Measurements from ENCODE around the gene FRMD8.
A peak's percentile ranks its signal among the peaks of the same experiment; 100 is the strongest.

The FRMD8 gene, protein sequence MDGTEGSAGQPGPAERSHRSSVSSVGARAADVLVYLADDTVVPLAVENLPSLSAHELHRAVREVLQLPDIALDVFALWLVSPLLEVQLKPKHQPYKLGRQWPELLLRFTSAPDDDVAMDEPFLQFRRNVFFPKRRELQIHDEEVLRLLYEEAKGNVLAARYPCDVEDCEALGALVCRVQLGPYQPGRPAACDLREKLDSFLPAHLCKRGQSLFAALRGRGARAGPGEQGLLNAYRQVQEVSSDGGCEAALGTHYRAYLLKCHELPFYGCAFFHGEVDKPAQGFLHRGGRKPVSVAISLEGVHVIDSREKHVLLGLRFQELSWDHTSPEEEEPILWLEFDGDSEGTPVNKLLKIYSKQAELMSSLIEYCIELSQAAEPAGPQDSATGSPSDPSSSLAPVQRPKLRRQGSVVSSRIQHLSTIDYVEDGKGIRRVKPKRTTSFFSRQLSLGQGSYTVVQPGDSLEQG

DNA sequence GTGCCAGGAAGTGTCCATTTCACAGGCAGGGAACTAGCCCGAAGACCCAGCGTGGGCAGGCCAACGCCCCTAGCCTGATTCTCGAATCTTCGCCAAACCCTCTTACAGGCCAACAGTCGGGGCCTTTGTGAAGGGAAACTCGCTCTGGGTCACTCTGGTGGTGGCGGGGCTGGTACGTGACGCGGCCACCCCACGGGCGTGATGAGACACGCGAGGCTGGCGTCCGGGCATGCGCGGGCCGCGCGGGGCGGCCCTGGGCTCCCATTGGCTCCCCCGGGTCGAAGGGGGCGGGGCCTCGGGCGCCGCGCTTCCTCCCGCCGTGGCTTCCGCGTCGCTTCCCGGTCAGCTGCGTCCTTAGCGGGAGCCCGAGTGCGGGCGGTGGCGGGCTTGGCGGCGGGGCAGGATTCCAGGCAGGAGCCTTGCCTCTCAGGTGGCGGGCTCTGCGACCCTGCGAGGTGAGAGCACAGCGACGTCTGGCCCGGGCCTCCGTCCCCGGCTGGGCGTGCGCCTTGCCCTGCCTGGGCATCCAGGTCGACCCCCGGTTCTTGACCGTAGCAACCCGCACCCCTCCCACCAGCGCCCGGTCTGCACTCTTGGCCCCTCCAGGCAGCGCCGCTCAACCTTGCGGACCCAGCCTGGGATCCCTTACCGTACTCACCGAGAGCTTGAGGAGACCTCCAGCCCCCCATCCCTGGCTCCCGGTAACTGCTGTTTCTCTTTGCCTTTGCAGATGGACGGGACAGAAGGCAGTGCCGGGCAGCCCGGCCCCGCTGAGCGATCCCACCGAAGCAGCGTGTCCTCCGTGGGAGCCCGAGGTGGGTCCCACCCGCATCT, at the start of gene FRMD8:
FRMD8 (plus strand) TSS at position 331 of the 834 bp plus-strand sequence; CDS start at position 731, 400 bp downstream.
- DNase-seq: peak; percentile 89

DNA sequence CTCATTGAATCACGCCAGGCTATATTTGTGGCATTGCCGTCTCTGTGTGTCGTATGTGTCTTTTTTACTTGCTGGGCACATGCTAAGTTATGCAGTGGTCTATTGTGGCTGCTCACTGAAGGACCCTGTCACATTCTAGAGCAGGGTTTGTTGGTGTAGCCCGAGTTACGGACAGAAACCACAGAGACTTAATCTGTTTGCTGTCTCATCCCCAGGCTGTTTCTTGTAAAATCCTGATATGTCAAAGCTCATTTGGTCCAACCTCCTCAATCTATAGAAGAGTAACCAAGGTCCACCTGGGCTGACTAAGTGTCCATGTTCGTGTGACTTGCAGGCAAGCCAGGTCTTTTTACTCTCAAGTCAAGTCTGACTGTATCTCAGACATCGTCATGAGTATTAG, 47.8 kb upstream of the FRMD8 start:
- DNase-seq: no peak

DNA sequence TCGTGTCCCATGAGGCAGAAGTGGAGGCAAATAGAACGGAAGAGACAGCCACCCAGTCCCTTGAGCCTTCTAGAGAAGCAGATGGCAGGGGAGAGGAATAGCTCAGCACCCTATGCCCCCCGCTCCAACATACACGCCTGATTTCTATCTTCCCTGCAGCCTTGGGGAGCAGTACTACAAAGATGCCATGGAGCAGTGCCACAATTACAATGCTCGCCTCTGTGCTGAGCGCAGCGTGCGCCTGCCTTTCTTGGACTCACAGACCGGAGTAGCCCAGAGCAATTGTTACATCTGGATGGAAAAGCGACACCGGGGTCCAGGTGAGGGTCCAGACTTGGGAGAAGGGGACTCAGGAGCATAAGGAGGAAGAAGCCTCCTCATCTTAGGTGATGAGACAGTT, 46.2 kb upstream of the FRMD8 start:
- no peak for DNase-seq

DNA sequence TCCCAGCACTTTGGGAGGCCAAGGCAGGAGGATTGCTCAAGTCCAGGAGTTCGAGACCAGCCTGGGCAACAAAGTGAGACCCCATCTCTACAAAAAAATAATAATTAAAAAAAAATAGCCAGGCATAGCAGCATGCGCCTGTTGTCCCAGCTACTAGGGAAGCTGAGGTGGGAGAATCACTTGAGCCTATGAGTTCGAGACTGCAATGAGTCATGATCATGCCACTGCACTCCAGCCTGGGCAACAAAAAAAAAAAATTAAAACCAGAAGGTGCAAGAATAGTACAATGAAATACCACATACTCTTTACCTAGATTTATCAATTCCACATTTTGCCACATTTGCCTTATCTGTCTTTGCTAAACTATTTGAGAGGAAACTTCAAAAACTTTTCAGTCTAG, 44.6 kb upstream of the FRMD8 start:
- no peak for DNase-seq

DNA sequence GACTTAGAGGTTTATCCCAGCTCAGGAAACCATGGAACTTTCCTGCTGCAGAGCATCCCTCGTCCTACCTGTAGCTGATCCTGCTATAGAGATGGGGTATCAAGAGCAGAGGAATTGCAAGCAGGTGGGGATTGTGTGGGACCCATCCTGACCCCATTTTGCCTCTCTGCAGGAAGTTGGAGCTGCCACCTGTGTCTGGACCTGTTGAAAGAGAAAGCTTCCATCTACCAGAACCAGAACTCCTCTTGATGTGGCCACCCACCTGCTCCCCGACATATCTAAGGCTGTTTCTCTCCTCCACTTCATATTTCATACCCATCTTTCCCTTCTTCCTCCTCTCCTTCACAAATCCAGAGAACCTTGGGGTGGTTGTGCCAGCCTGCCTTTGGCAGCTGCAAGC, 34.9 kb upstream of the FRMD8 start:
- no peak for DNase-seq

DNA sequence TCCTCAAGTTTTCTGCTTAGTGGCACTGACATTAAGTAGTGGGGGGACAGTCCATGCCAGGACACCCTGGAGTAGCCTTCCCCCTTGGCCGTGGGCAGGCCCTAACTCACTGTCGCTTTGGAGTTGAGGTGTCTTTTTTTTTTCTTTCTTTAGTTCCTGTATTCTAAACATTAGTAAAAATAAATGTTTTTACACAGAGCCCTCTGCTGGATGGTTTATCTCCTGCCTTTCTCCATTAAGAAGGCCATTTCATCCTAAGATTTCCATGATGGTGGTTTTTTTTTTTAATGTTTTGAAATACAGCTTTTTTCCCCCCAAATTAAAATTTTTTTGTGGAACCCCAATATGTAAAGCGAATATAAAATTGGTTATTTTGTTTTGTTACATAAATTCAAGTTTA, 33.7 kb upstream of the FRMD8 start:
- no peak for DNase-seq

DNA sequence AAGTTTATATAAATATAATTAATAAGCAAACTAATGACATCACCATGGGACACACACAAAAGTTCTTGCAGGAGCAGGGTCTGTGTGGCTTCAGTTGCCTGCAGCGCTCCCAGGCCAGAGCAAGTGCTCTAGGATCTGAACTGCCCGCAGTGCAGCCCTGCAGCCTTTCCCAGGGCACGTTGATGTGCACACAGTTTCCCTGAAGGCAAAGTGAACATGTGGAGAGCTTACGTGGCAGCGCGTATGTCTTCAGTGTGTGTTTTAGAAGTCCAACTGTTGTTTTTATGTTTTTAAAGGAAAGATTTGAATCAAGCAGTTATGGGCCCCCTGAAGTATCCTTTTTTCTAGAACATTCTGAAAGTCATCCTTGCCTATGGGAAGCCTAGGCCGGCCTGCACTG, 33.1 kb upstream of the FRMD8 start:
- DNase-seq: no peak

DNA sequence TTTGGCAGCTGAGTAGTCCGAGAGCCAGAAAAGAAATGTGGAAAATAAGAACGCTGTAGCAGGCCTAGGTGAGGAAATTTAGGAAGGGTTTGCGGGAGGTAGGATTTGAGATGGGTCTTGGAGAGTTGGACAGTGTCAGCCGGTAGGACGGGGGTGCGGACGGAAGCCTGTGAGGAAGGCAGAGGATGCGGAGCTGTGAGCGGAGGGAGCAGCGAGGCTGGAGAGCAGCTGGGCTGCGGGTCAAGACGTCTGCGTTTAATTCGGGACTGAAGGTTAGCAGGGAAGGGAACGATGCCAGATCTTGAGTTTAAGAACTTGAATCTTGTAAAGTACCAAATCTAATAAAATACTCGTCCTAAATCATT, 32.6 kb upstream of the FRMD8 start:
- no peak for DNase-seq

DNA sequence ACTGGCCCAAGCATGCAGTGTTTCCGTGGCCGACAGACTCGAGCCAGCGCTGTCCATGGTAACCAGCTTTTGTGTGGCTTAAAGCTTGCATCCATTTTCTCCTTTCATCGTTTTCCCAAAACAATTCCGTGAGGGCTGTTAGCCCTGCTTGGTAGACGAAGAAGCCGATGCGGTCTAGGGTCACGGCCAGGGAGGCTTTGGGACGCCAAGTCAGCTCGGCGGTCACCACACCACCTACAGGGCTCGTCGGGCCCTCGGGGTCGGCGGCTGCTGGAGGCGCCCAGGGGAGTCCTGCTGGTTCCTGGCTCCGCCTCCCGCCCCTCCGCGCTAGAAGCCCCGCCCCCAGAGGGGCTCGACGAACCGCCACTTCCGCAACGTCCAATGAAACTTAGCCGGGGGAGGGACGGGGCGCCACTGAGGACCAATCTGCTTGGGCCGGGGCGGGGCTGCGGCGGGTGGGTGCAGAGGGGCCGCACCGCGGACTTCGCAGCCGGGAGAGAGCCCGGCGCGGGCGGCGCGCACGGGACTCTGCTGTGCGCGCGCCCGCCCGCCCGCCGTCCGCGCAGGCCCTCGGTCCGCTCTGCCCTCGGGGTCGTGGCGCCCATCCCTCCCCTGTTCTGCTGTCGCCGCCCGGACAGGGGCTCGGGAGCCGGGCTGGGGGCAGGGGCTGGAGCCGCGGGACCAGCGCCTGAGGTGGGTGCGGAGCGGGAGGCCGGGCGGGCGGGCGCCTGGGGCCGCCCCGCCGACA, 32.0 kb upstream of the FRMD8 start, which contains the start of gene TIGD3:
TIGD3 (plus strand) TSS at position 487 of the 748 bp plus-strand sequence. CDS start 1,058 bp downstream, outside the sequence.
- peak; percentile 99 for DNase-seq

DNA sequence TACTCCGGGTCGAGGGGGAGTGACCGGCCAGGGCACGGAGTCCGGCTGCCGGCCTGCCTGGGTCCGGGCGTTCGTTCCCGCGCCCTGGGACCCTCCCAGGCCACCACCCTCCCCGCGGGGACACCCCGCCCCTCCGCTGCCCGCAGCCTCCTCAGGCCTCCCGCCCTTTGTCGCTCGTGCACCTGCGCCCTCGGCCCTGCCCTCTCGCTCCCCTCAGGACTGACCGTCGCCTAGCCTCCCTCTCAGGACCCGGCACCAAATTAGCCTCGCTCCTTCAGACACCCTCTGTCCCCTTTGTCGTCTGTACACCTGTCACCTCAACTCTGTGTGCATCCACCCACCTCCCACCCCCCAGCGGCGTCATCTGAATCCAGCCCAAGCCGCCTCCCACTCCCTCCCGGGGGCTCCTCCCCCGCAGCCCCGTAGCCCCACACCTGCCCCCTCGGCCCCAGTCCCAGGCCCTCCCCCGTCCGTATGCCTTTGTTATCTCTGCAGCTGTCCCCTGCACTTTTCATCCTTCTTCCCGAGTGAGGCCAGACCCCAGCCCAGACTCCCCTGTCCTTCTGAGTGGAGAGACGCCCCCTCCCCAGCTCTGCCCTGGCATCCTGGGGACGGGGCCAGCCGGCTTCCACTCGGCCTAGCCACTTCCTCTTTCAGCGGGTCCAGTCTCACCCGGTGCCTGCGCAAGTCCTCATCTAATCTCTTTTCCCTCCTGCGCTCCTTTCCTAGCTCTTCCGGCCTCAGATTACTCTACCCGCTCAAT, 31.2 kb upstream of the FRMD8 start:
- peak; percentile 60 for DNase-seq

DNA sequence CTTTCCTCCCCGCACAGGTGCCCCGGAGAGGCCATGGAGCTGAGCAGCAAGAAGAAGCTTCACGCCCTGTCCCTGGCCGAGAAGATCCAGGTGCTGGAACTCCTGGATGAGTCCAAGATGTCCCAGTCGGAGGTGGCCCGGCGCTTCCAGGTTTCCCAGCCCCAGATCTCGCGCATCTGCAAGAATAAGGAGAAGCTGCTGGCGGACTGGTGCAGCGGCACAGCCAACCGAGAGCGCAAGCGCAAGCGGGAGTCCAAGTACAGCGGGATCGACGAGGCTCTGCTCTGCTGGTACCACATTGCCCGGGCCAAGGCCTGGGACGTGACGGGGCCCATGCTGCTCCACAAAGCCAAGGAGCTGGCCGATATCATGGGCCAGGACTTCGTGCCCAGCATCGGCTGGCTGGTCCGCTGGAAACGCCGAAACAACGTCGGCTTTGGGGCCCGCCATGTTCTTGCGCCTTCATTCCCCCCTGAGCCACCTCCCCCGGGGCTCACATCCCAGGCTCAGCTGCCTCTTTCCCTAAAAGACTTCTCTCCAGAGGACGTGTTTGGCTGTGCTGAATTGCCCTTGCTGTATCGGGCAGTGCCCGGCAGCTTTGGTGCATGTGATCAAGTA, 30.6 kb upstream of the FRMD8 start:
- DNase-seq: no peak

DNA sequence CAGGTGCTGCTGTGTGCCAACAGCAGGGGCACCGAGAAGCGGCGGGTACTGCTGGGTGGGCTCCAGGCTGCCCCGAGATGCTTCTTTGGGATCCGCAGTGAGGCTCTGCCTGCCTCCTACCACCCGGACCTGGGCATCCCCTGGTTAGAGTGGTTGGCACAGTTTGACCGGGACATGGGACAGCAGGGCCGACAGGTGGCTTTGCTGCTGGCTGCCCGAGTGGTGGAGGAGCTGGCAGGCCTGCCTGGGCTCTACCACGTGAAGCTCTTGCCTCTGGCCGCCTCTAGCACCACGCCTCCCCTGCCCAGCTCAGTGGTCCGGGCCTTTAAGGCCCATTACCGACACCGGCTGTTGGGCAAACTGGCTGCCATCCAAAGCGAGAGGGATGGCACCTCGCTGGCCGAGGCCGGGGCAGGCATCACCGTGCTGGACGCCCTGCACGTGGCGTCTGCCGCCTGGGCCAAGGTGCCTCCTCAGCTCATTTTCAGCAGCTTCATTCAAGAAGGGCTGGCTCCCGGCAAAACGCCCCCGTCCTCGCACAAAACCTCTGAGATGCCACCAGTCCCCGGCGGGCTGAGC, 30.0 kb upstream of the FRMD8 start:
- DNase-seq: no peak

DNA sequence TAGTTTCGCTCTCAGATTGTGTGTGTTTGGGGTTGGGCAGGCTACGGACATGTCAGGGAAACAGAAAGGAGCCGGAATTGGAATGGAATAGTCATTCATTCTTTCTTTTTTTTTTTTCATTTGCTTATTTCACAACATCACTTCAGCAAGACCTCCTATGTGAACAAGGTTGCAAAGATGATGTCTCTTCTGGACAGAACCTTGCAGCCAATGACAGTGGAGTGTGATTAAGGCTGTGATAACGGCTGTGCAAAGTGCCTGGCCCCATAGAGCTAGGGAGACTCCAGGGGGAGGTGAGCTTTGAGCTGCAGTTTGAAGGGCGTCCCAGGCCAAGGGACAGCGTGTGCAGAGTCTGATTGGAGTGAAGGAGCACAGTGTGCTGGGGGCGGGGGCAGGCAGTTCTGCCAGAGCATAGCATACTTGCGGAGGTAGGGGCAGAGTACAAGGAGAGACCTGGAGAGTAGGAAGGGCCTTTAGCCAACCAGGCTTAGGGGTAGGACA, 28.5 kb upstream of the FRMD8 start:
- DNase-seq: no peak

DNA sequence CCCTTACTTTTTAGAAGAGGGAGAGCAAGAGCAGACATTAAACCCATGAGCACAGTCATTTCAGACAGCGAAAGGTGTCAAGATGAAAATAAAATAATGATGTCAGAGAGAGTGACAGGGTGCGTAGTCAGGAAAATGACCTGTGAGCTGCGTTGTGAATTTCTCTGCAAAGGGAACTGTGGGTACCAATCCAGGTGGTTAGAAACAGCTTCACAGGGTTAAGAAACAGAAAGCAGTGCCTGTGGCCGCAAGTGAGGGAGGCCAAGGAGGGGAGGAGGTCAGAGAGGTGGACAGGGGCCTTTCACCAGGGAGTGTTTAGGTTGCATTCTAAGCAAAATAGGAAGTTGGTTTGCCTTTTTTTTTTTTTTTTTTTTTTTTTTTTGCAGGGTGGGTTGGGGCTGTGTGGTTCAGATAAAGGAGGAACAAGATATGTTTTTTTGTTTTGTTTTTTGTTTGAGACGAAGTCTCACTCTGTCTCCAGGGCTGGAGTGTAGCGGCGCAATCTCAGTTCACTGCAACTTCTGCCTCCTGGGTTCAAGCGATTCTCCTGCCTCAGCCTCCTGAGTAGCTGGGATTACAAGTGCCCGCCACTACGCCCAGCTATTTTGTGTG, 24.0 kb upstream of the FRMD8 start:
- DNase-seq: no peak

DNA sequence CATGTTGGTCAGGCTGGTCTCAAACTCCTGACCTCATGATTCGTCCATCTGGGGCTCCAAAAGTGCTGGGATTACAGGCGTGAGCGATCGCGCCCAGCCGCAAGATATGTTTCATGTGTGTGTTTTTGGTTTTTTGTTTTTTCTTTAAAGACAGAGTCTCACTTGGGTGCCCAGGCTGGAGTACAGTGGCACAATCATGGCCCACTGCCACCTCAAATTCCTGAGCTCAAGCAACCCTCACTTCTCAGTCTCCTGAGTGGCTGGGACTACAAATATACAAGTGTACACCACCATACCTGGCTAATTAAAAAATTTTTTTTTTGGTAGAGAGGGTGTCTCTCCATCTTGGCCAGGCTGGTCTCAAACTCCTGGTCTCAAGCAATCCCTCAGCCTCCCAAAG, 23.5 kb upstream of the FRMD8 start:
- DNase-seq: no peak

DNA sequence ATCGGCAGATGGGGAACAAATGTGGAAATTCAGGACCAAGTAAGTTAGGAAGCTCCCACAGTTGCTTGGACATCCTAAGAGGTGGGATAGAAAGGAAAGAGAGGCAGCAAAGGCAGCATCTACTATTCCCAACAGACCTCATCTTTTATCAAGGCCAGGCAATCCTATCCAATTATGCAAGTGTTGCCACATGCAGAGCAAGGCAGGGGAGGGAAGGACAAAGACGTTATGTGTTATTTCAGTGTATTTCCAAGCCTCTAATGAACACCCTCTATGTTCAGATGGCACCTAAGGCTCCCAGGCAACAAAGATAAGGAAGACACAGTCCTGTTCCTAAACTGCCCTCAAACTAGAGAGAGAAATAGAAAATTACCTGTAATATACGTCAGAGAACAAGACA, 22.7 kb upstream of the FRMD8 start:
- no peak for DNase-seq

DNA sequence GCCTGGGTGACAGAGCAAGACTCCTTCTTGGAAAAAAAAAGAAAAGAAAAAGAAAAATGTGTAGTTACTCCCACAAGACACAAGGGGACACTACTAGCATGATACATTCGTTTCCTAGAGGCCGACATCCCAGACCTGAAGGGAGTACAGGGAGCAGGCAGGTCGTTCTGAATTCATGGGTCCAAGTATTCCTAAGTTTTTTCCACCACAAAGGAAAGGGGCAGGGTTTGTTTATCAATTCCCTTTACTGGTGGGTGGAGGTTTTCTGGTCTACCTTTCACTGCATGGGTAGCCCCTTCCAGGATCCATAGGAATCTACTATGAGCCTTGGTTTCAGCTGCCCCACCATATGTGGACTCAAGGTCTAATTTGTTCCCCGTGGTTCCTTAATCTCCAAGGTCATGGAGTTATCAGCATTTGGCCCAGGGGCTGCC, 20.1 kb upstream of the FRMD8 start:
- DNase-seq: no peak

DNA sequence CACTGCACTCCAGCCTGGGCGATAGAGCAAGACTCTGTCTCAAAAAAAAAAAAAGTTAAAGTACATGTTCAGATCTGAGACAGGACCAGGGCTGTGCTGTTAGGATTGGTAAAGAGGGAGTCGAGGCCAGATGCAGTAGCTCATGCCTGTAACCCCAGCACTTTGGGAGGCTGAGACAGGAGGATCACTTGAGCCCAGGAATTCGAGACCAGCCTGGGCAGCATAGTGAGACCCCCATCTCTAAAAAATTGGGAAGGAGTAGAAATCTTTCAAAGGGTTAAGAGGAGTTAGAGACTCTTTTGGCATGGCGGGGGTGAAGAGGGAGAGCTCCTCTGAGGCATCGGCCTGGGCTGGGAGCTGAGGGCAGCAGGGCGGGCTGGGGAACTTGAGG, 15.8 kb upstream of the FRMD8 start:
- DNase-seq: no peak

DNA sequence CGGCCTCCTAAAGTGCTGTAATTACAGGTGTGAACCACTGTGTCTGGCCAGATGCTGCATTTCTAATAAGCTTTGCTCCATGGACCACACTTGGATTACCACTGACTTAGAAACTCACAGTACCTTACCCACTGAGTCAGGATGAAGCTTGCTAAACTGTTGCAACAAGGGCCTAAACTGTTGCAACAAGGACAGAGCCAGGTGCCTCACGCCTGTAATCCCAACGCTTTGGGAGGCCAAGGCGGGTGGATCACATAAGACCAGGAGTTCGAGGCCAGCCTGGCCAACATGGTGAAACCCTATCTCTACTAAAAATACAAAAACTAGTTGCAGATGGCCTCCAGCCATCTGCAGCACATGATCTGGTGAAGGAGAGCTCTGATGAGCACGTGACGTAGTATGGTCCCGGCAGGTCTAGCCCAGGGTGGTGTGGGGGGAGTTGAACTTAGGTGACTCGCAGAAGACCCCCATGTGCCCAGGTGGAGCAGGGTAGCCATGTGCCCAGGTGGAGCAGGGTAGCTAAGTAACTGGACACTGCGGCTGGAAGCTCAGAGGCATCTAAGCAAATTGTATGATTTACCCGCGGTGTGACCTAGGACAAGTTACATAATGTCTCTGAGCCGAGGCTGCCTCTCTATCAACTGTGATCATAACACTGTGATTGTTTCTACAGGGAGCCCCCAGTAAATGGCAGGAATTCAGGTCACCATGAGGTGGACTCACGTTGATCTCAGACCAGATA, 12.4 kb upstream of the FRMD8 start:
- DNase-seq: no peak

DNA sequence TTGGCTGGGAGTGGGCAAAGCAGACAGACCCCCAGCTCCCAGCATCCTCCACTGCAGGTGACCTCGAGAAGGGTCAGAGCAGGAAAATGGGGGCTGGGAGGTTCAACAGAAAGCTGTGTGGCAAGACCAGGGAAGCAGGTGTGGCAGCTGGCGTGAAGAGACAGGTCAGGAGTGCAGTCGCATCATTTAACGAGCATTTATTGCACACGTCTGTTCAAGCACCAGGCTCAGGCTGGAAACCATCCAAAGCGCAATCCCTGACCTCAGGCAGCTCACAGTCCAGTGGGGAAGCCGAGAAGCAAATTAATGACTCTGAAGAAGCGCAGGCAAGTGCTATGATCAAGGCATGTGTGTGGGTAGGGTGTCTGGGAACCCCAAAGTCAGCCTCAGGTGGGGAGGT, 11.4 kb upstream of the FRMD8 start:
- DNase-seq: no peak

Measured in stimulated activated CD8-positive, alpha-beta memory T cell treated with anti-CD3 and anti-CD28 coated beads, Interleukin-4, amount 100 ng/mL, for 48 hours (primary cell).